HG03460 (cell line): ENCODE measurements around the gene ATF3.
A peak's percentile ranks its signal among the peaks of the same experiment; 100 is the strongest.
"Not testable (repeated sequence)": the region's sequence is repeated elsewhere in the genome, so short reads cannot be mapped to it uniquely, and the experiment has no call there.

Experiments
- ATAC-seq: cut with Tn5 transposase; IDR thresholded peaks from one replicate; pipeline ENCODE4 v1.9.1; 2021; ENCODE audit not compliant: unreplicated experiment

ATF3 gene

GRCh38 chr1:212649020-212649419 is 40.5 kb downstream of the ATF3 start:
- no peak for ATAC-seq

GRCh38 chr1:212650228-212650627 is 41.7 kb downstream of the ATF3 start:
- no peak for ATAC-seq

- no peak for ATAC-seq
Observed at GRCh38 chr1:212651521-212651920, 43.0 kb downstream of the ATF3 start.

GRCh38 chr1:212651977-212652376 is 43.4 kb downstream of the ATF3 start:
- ATAC-seq, result no peak

- no peak for ATAC-seq
Observed at GRCh38 chr1:212652609-212653008, 44.0 kb downstream of the ATF3 start.

GRCh38 chr1:212655668-212656440 is 47.3 kb downstream of the ATF3 start:
- no peak for ATAC-seq

GRCh38 chr1:212656730-212657129 is 48.2 kb downstream of the ATF3 start:
- no peak for ATAC-seq

GRCh38 chr1:212658250-212658649 is 49.7 kb downstream of the ATF3 start:
- ATAC-seq, result not testable (repeated sequence)

- no peak for ATAC-seq
Observed at GRCh38 chr1:212664409-212665199, 56.0 kb downstream of the ATF3 start.

GRCh38 chr1:212665241-212666115 is 56.9 kb downstream of the ATF3 start:
- peak; percentile 84 for ATAC-seq

GRCh38 chr1:212666116-212666775 is 57.7 kb downstream of the ATF3 start:
- ATAC-seq, result no peak

- ATAC-seq, result peak; percentile 38
Observed at GRCh38 chr1:212667223-212668139, 58.9 kb downstream of the ATF3 start.

GRCh38 chr1:212668477-212668876 is 59.9 kb downstream of the ATF3 start:
- ATAC-seq, result no peak

- ATAC-seq, result no peak
Observed at GRCh38 chr1:212669102-212669501, 60.5 kb downstream of the ATF3 start.

GRCh38 chr1:212669600-212669999 is 61.0 kb downstream of the ATF3 start:
- ATAC-seq, result no peak

- ATAC-seq, result no peak
Observed at GRCh38 chr1:212670301-212670700, 61.7 kb downstream of the ATF3 start.
